ENCODE data around the gene TAC4. TPM values are rescaled to one million over a fixed set of nuclear protein-coding genes. Genes with fewer than 3 reads are reported as not detected.

Gene TAC4
- total RNA-seq, 1 experiment from 2014 or later, result not detected

GRCh38 chr17:49832840-49833599 lies 14.8 kb downstream of the TAC4 start:
- H3K23me2 ChIP-seq (ENCODE audit: insufficient read length, low read depth, low read length, poor library complexity, severe bottlenecking), result no peaks in the 10 kb centered on the region
- no peak overlapping the region for H3T11ph ChIP-seq (ENCODE audit: low read length)
- DNase-seq, result no peak
- H3K9me3 Mint-ChIP-seq, result no peaks in the 10 kb centered on the region; a peak in 1 of 5 replicates
- no peak overlapping the region for H4K8ac ChIP-seq (replicated peaks; ENCODE audit: insufficient read length, low read depth, low read length)
- H3K27me3 Mint-ChIP-seq (ENCODE audit: low read depth), result no peaks in the 10 kb centered on the region
- H3K79me2 ChIP-seq (ENCODE audit: insufficient read depth, low read length), result no peaks in the 10 kb centered on the region
- no peak overlapping the region for H2BK12ac ChIP-seq (ENCODE audit: insufficient read length, low read depth, low read length)
- no peak overlapping the region for H2BK20ac ChIP-seq (ENCODE audit: low read depth, low read length, poor library complexity, severe bottlenecking)
- no peak overlapping the region for H2BK120ac ChIP-seq (ENCODE audit: low read depth, low read length, poor library complexity, severe bottlenecking)
- no peaks in the 10 kb centered on the region for H3K27me3 ChIP-seq (ENCODE audit: insufficient read depth, low read length)
- H3K36me3 Mint-ChIP-seq (ENCODE audit: insufficient read depth in 1 of 3, low read depth in 3 of 3), result peaks cover 37 to 65% (median 41%) of the 10 kb centered on the region in 3 experiments; a peak in 6 of 7 replicates
- no peak overlapping the region for H2BK5ac ChIP-seq (ENCODE audit: insufficient read length, low read length)
- H4K5ac ChIP-seq (ENCODE audit: insufficient read length, low read depth, low read length), result no peak overlapping the region
- no CpG with 5 or more reads among the region's 7 CpGs for WGBS (ENCODE audit: extremely low coverage, insufficient read length, low lambda C conversion rate)
- H4K91ac ChIP-seq (ENCODE audit: insufficient read length, low read depth, low read length), result no peak overlapping the region
- H3K4ac ChIP-seq (ENCODE audit: low read depth, low read length), result no peak overlapping the region
- no peak overlapping the region; a peak in 1 of 7 replicates for H3K27ac Mint-ChIP-seq
- no peak overlapping the region for H3K14ac ChIP-seq (ENCODE audit: insufficient read depth, low read length)
- no peak overlapping the region for H2AK5ac ChIP-seq (ENCODE audit: insufficient read length, low read length)
- H2AFZ ChIP-seq (ENCODE audit: low read length), result no peak overlapping the region
- no peaks in the 10 kb centered on the region for H4K20me1 ChIP-seq (ENCODE audit: control insufficient read depth, insufficient read depth, insufficient read length)
- no peaks in the 10 kb centered on the region for H3K79me1 ChIP-seq (ENCODE audit: insufficient read depth, low read depth, low read length, poor library complexity, severe bottlenecking)
- no peak overlapping the region for H3K9ac ChIP-seq (ENCODE audit: extremely low read depth, insufficient read length, low read length)
- no peak overlapping the region for H3K27ac ChIP-seq (ENCODE audit: insufficient read length, low read depth, low read length)
- H3K56ac ChIP-seq (ENCODE audit: insufficient read length, low read depth, low read length), result no peak overlapping the region
- H3K4me2 ChIP-seq (ENCODE audit: insufficient read depth, insufficient read length, low read length), result no peak overlapping the region
- TF ChIP-seq CTCF (conservative IDR thresholded peaks at IDR 0.05), result no peak
- no peak overlapping the region for H3K4me3 Mint-ChIP-seq
- no peak overlapping the region for H3K23ac ChIP-seq (ENCODE audit: insufficient read length, low read depth, low read length)
- no peaks in the 10 kb centered on the region for H3K9me3 ChIP-seq (ENCODE audit: control insufficient read depth, low read depth, low read length)
- peaks cover 6 to 16% of the 10 kb centered on the region in 2 experiments for H3K4me1 Mint-ChIP-seq
- peaks cover 5% of the 10 kb centered on the region for H3K4me1 ChIP-seq (ENCODE audit: insufficient read depth, low read length)
- H2BK15ac ChIP-seq (ENCODE audit: low read depth, low read length), result no peak overlapping the region
- H3K18ac ChIP-seq (ENCODE audit: insufficient read length, low read depth, low read length), result no peak overlapping the region
